Endothelial cell of umbilical vein (primary cell): ENCODE data around the gene RBPJ. TPM values are rescaled to one million over a fixed set of nuclear protein-coding genes. Genes with fewer than 3 reads are reported as not detected.

Experiments used
- BruUV-seq: library from RNA; stranded (reverse); fragments of 400-500 nt; replicated peaks from 2 replicates; lab custom pipeline; 2021; lab: Mats Ljungman, UMichigan
- CTCF ChIA-PET: fragments of 300-600, 350-600 bp; sonication (Branson Sonifier 250); formaldehyde crosslinking; loops from one replicate; lab custom pipeline; 2021; ENCODE audit warnings: antibody characterized with exemption, inconsistent platforms; lab: Charles Lee
- POLR2A ChIA-PET: fragments of 300-600, 350-600 bp; sonication (Branson Sonifier 250); formaldehyde crosslinking; loops from one replicate; lab custom pipeline; 2021; ENCODE audit warnings: antibody characterized with exemption, inconsistent platforms; lab: Charles Lee
- DNase-seq: peaks from one replicate; pipeline ENCODE4 v3.0.0-alpha.2; 2011; ENCODE audit warnings: low read depth, low spot score
- FAIRE-seq: peaks from 2 replicates; lab custom pipeline; 2011; peaks lifted over from hg19 to GRCh38; lab: Jason Lieb, UNC
- H2AFZ ChIP-seq: 2 replicates; pipeline ENCODE4 v1.6.0; 2012; ENCODE audit warnings: low read depth, low read length, control low read depth, inconsistent platforms
- H3K27ac ChIP-seq: 2 replicates; pipeline ENCODE4 v1.5.1; 2011; ENCODE audit warnings: low read depth, mild to moderate bottlenecking, control low read depth, low read length, moderate library complexity; ENCODE audit not compliant: insufficient read depth
- H3K27me3 ChIP-seq, 2 experiments: 2 replicates each; pipeline versions ENCODE4 v1.6.0 to v1.6.1; 2011; ENCODE audit warnings: low read length in 2 of 2, mixed read lengths in 1 of 2; ENCODE audit not compliant: control insufficient read depth in 2 of 2, insufficient read depth in 2 of 2
- H3K36me3 ChIP-seq, 2 experiments: 2 replicates in 1 of 2; 3 replicates in 1 of 2; pipeline ENCODE4 v1.5.1; 2011; ENCODE audit warnings: low read length in 2 of 2, mild to moderate bottlenecking in 1 of 2, moderate library complexity in 1 of 2; ENCODE audit not compliant: control insufficient read depth in 2 of 2, insufficient read depth in 2 of 2; ENCODE audit errors: extremely low read depth in 1 of 2
- H3K4me1 ChIP-seq: 3 replicates; pipeline ENCODE4 v1.5.1; 2011; ENCODE audit warnings: mild to moderate bottlenecking, low read length; ENCODE audit not compliant: control insufficient read depth, insufficient read depth; ENCODE audit errors: extremely low read depth
- H3K4me2 ChIP-seq: 2 replicates; pipeline ENCODE4 v1.6.1; 2011; ENCODE audit warnings: low read length, control low read depth, mixed read lengths; ENCODE audit not compliant: insufficient read depth
- H3K4me3 ChIP-seq, 3 experiments: fragments of 200-600 bp in 1 of 3; sonication (generic), shearing (Covaris generic) in 1 of 3; replicated peaks in 1 of 3; 2 replicates each; pipeline ENCODE4 v1.5.1; 2011 to 2016; ENCODE audit warnings: control low read depth in 3 of 3, low read length in 3 of 3, mild to moderate bottlenecking in 2 of 3, inconsistent platforms in 1 of 3, low read depth in 1 of 3, moderate library complexity in 1 of 3; ENCODE audit not compliant: insufficient read depth in 1 of 3
- H3K79me2 ChIP-seq: 2 replicates; pipeline ENCODE4 v1.6.0; 2012; ENCODE audit warnings: low read length, inconsistent platforms; ENCODE audit not compliant: control insufficient read depth, insufficient read depth
- H3K9ac ChIP-seq: replicated peaks from 2 replicates; pipeline ENCODE3; 2011; ENCODE audit warnings: low read length, control low read depth; ENCODE audit not compliant: insufficient read depth; ENCODE audit errors: extremely low read depth
- H3K9me1 ChIP-seq: replicated peaks from 3 replicates; pipeline ENCODE4 v1.6.0; 2011; ENCODE audit warnings: mild to moderate bottlenecking, low read length; ENCODE audit not compliant: control insufficient read depth, insufficient read depth; ENCODE audit errors: extremely low read depth
- H3K9me3 ChIP-seq: replicated peaks from 2 replicates; pipeline ENCODE4 v1.5.1; 2012; ENCODE audit warnings: low read length, inconsistent platforms; ENCODE audit not compliant: control insufficient read depth, insufficient read depth
- H4K20me1 ChIP-seq: replicated peaks from 2 replicates; pipeline ENCODE3; 2011; ENCODE audit warnings: mild to moderate bottlenecking, low read length; ENCODE audit not compliant: control insufficient read depth, insufficient read depth; ENCODE audit errors: extremely low read depth
- EZH2 ChIP-seq: IDR thresholded peaks from 2 replicates; pipeline ENCODE4 v1.6.1; 2012; ENCODE audit warnings: borderline replicate concordance, low read depth, mild to moderate bottlenecking, moderate library complexity, low read length, inconsistent platforms; ENCODE audit not compliant: severe bottlenecking
- FOS ChIP-seq: IDR thresholded peaks from 2 replicates; pipeline ENCODE4 v1.6.1; 2011; ENCODE audit warnings: mild to moderate bottlenecking, low read length, moderate library complexity, borderline replicate concordance; ENCODE audit not compliant: insufficient read depth
- GATA2 ChIP-seq: IDR thresholded peaks from 2 replicates; pipeline ENCODE4 v1.7.0; 2011; ENCODE audit warnings: low read depth, mild to moderate bottlenecking, moderate library complexity, mixed read lengths, low read length; ENCODE audit not compliant: insufficient read length, insufficient read depth
- JUN ChIP-seq: IDR thresholded peaks from 2 replicates; pipeline ENCODE4 v1.6.1; 2011; ENCODE audit warnings: borderline replicate concordance, low read depth; ENCODE audit not compliant: insufficient read length, insufficient read depth
- MYC ChIP-seq: IDR thresholded peaks from one replicate; pipeline ENCODE4 v1.6.1; 2011; ENCODE audit warnings: mild to moderate bottlenecking, low read depth, low read length
- POLR2A ChIP-seq: IDR thresholded peaks from 2 replicates; pipeline ENCODE4 v1.6.1; 2012; ENCODE audit warnings: low read depth, mild to moderate bottlenecking, control low read depth, low read length
- POLR2AphosphoS5 ChIP-seq: IDR thresholded peaks from 2 replicates; pipeline ENCODE4 v1.6.1; 2012; ENCODE audit warnings: low read depth, mild to moderate bottlenecking, control low read depth, low read length, moderate library complexity; ENCODE audit not compliant: insufficient read depth
- dilution Hi-C: fragments of 300-500 bp; cut with MboI; formaldehyde crosslinking; loops from one replicate; pipeline ENCODE4 v1.15.0; 2019; ENCODE audit warnings: low sequenced_read_pairs; ENCODE audit not compliant: extremely low pct_ligation_motif_present
- intact Hi-C: fragments of 100-400 bp; cut with micrococcal nuclease; formaldehyde crosslinking; loops from one replicate; pipeline ENCODE4 v1.10.0; 2022
- polyA plus RNA-seq, 4 experiments: library from polyadenylated mRNA; depleted of rRNA in 3 of 4; stranded (reverse) in 3 of 4; unstranded in 1 of 4; fragments of >200 nt; gene quantifications; 2 replicates each; pipeline versions ENCODE4 v1.2.1 to v1.2.3, GENCODE V29; 2011 to 2012; ENCODE audit warnings: missing spikeins in 1 of 4
- total RNA-seq: library from RNA; stranded (reverse); gene quantifications from 2 replicates; pipeline ENCODE4 v1.2.3, GENCODE V29; 2021
- TF ChIP-seq, protein P1 (sequence below), 2 donors: IDR thresholded peaks; 1 replicate in 1 of 2; 2 replicates in 1 of 2; pipeline ENCODE4 v1.5.1; 2011; ENCODE audit warnings: low read length in 2 of 2, mild to moderate bottlenecking in 2 of 2, moderate library complexity in 2 of 2, control low read depth in 1 of 2, inconsistent platforms in 1 of 2, low read depth in 1 of 2; ENCODE audit not compliant: insufficient read depth in 1 of 2; ENCODE audit errors: extremely low read depth in 1 of 2
- TF ChIP-seq, protein P2 (sequence below): IDR thresholded peaks from 2 replicates; pipeline ENCODE4 v1.6.1; 2011; ENCODE audit not compliant: insufficient read depth, insufficient read length

RBPJ gene
- total and polyA plus RNA-seq, 2 donors (not counting 3 experiments of a cell fraction or from before 2014, with no cell fraction given): 17.0 to 42.9 TPM

DNA sequence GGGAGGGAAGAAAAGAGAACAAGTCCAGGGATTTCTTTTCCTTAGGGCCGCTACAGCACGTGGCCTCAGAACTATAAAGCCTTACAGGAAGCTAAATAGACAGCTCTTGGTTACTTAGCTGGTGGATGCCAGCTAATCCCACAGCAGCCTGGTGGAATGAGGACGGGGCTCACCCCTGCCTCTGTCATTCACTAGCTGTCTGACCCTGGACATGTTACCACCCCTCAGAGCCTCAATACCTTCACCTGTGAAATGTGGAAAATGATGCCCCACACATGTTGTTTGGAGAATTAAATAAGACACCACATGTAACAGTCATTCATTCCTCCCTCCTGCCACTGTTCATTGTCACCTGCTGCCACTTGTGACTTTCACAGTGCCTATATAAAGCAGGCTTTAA lies 153.7 kb downstream of the RBPJ start:
- H4K20me1 ChIP-seq: no peaks in the 10 kb centered on the region
- no TSS peak for BruUV-seq
- peaks cover 7 to 8% of the 10 kb centered on the region in 2 experiments for H3K27me3 ChIP-seq
- H3K79me2 ChIP-seq: no peaks in the 10 kb centered on the region
- POLR2A ChIA-PET: no interaction called here
- no peak overlapping the region for H2AFZ ChIP-seq
- no peaks in the 10 kb centered on the region for H3K9me3 ChIP-seq
- CTCF ChIA-PET: interaction anchor here (0.7 to 1.4 kb wide), 2 partner anchors 533 to 1086 kb away, joined by 3 to 4 read pairs; no protein-coding TSS in a partner anchor
- no peak for TF ChIP-seq POLR2A
- TF ChIP-seq FOS: no peak
- TF ChIP-seq EZH2: no peak
- no peak for TF ChIP-seq MYC
- no peak for TF ChIP-seq GATA2
- no peak for TF ChIP-seq JUN
- no peak for TF ChIP-seq POLR2AphosphoS5
- TF ChIP-seq, protein P1, sequence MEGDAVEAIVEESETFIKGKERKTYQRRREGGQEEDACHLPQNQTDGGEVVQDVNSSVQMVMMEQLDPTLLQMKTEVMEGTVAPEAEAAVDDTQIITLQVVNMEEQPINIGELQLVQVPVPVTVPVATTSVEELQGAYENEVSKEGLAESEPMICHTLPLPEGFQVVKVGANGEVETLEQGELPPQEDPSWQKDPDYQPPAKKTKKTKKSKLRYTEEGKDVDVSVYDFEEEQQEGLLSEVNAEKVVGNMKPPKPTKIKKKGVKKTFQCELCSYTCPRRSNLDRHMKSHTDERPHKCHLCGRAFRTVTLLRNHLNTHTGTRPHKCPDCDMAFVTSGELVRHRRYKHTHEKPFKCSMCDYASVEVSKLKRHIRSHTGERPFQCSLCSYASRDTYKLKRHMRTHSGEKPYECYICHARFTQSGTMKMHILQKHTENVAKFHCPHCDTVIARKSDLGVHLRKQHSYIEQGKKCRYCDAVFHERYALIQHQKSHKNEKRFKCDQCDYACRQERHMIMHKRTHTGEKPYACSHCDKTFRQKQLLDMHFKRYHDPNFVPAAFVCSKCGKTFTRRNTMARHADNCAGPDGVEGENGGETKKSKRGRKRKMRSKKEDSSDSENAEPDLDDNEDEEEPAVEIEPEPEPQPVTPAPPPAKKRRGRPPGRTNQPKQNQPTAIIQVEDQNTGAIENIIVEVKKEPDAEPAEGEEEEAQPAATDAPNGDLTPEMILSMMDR (IDR thresholded peaks at IDR 0.05; ENCODE audit: extremely low read depth in 1 of 2, insufficient read depth in 1 of 2, low read depth in 1 of 2, low read length in 2 of 2): no peak
- TF ChIP-seq, protein P2, sequence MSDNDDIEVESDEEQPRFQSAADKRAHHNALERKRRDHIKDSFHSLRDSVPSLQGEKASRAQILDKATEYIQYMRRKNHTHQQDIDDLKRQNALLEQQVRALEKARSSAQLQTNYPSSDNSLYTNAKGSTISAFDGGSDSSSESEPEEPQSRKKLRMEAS: no peak
- H3K9me1 ChIP-seq: no peaks in the 10 kb centered on the region
- H3K36me3 ChIP-seq: no peaks in the 10 kb centered on the region
- FAIRE-seq (no peak), DNase-seq (no peak)
- H3K4me3 ChIP-seq: no peak overlapping the region
- H3K27ac ChIP-seq: no peak overlapping the region
- H3K4me2 ChIP-seq: no peak overlapping the region
- intact Hi-C loops (no loop called here), dilution Hi-C loops (no loop called here)
- no peak overlapping the region for H3K9ac ChIP-seq
- no peaks in the 10 kb centered on the region for H3K4me1 ChIP-seq
